Naive thymus-derived CD8-positive, alpha-beta T cell (primary cell): Measurements from ENCODE around the gene MRPL1. TPM values are rescaled to one million over a fixed set of nuclear protein-coding genes. Genes with fewer than 3 reads are reported as not detected.
"Not testable (repeated sequence)": the region's sequence is repeated elsewhere in the genome, so short reads cannot be mapped to it uniquely, and the experiment has no call there.

Experiments
- ATAC-seq, 2 donors: fragments of 150-1000 bp; cut with Tn5 transposase in 1 of 2; sonication (Bioruptor Pico), chemical (Tn5 transposase) in 1 of 2; 1 replicate in 1 of 2; 2 replicates in 1 of 2; pipeline ENCODE4 v1.10.0; 2021; ENCODE audit warnings: mild to moderate bottlenecking in 2 of 2, moderate library complexity in 2 of 2
- POLR2A ChIA-PET: fragments of 350-600 bp; sonication (Branson Sonifier 250); formaldehyde crosslinking; loops from one replicate; lab custom pipeline; 2021; ENCODE audit warnings: antibody characterized with exemption; lab: Charles Lee
- DNase-seq, 10 donors: peaks; one replicate each; pipeline versions ENCODE4 v3.0.0 to v3.0.0-alpha.2; 2020 to 2022
- H3K27ac Mint-ChIP-seq, 10 donors: one replicate each; pipeline ENCODE4 v1.8.0; 2020 to 2022; ENCODE audit warnings: mild to moderate bottlenecking in 10 of 10, mixed read lengths in 10 of 10, moderate library complexity in 4 of 10, inconsistent platforms in 1 of 10
- H3K27me3 Mint-ChIP-seq, 5 donors: one replicate each; pipeline ENCODE4 v1.8.0; 2021 to 2022; ENCODE audit warnings: mixed read lengths in 5 of 5
- H3K36me3 Mint-ChIP-seq, 3 donors: one replicate each; pipeline ENCODE4 v1.8.0; 2020 to 2022; ENCODE audit warnings: mixed read lengths in 3 of 3, mild to moderate bottlenecking in 2 of 3, inconsistent platforms in 1 of 3
- H3K4me1 Mint-ChIP-seq, 4 donors: one replicate each; pipeline ENCODE4 v1.8.0; 2021 to 2022; ENCODE audit warnings: mixed read lengths in 4 of 4
- H3K4me3 Mint-ChIP-seq, 10 donors: one replicate each; pipeline ENCODE4 v1.8.0; 2020 to 2022; ENCODE audit warnings: mild to moderate bottlenecking in 10 of 10, mixed read lengths in 10 of 10, moderate library complexity in 6 of 10, inconsistent platforms in 1 of 10
- H3K9me3 Mint-ChIP-seq, 9 donors: one replicate each; pipeline ENCODE4 v1.8.0; 2020 to 2022; ENCODE audit warnings: mixed read lengths in 9 of 9, mild to moderate bottlenecking in 3 of 9, inconsistent platforms in 1 of 9, moderate library complexity in 1 of 9
- polyA plus RNA-seq, 3 donors: library from polyadenylated mRNA; unstranded; fragments of 300-500 nt; fragmentation: Illumina TruSeq; gene quantifications; one replicate each; pipeline ENCODE4 v1.2.3, GENCODE V29; 2021
- total RNA-seq, 8 experiments: library from RNA in 2 of 8; stranded (reverse) in 2 of 8; gene quantifications; one replicate each; pipeline ENCODE4 v1.2.3 and lab custom pipeline; 2021 to 2026

Gene MRPL1
- total and polyA plus RNA-seq, 5 experiments from 2014 or later: 27.0 to 37.9 (median 35.6) TPM

DNA sequence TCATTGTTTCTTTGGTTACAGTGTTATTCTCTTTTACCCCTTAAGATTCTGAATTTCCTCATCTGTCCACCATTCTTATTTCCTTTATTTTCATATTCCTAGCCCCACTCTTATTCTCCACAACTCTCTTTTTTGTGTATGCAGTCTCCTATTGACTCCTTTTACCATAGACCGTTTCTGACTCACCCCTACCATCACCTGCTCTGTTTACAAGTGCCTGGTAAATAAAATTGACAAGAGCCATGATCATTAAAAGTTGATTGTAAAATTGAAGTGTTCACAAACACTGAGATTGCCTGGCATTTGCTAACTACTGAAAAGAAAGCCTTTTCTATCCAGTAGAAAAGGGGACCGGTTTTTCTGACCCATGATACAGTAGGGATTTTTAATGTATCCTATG lies 54.4 kb downstream of the MRPL1 start:
- Mint-ChIP-seq H3K27me3 (no peaks in the 10 kb centered on the region), H3K36me3 (peaks cover 22 to 56% (median 38%) of the 10 kb centered on the region in 3 donors), H3K4me1 (peaks cover 8 to 43% (median 24%) of the 10 kb centered on the region in 4 donors), H3K27ac (peak overlapping the region in 3 of 10 donors; percentile 2 to 34 (median 16)), H3K4me3 (no peak overlapping the region), H3K9me3 (peaks cover 0 to 3% (median 0%) of the 10 kb centered on the region in 9 donors)
- DNase-seq (no peak), ATAC-seq (no peak)
- POLR2A ChIA-PET: no interaction called here

DNA sequence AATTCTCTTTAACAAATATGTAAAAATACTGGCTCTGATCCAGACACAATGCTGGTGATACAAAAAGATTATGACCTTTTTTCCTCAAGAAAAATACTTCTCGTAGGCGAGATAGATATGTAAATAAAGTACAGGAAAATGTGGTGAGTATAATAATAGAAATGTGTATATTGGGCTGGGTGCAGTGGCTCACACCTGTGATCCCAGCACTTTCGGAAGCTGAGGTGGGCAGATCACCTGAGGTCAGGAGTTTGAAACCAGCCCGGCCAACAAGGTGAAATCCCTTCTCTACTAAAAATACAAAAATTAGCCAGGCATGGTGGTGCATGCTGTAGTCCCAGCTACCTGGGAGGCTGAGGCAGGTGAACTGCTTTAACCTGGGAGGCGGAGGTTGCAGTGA lies 55.0 kb downstream of the MRPL1 start:
- H3K36me3 Mint-ChIP-seq: peaks cover 22 to 56% (median 37%) of the 10 kb centered on the region in 3 donors
- H3K27me3 Mint-ChIP-seq: no peaks in the 10 kb centered on the region
- H3K27ac Mint-ChIP-seq: peak overlapping the region in 2 of 10 donors; percentile 0 to 34
- POLR2A ChIA-PET: no interaction called here
- peaks cover 0 to 6% (median 1%) of the 10 kb centered on the region in 9 donors for H3K9me3 Mint-ChIP-seq
- H3K4me3 Mint-ChIP-seq: no peak overlapping the region
- ATAC-seq (no peak), DNase-seq (no peak)
- H3K4me1 Mint-ChIP-seq: peaks cover 9 to 43% (median 23%) of the 10 kb centered on the region in 4 donors

DNA sequence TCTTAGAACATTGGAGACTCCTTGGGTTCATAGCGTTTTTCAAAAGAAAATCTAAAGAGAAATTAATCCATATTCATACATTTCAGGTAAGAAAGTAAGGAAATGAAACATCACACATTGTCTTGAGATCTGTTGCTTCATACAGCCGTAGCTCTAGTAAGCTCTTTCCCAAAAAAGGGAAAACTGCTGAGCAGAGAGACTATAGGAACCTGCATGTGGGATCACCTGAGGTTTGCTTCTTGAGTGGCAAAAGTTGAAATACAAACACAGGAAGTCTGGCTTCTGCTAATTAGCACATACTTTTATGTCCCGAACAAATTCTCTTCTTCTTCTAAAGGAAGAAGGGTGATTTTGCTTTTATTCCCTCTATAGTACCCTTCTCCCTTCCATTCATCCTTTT lies 57.7 kb downstream of the MRPL1 start:
- Mint-ChIP-seq H3K4me1 (peaks cover 9 to 30% (median 20%) of the 10 kb centered on the region in 4 donors), H3K36me3 (peaks cover 23 to 55% (median 42%) of the 10 kb centered on the region in 3 donors), H3K27me3 (no peaks in the 10 kb centered on the region), H3K4me3 (no peak overlapping the region), H3K9me3 (peaks cover 0 to 15% (median 7%) of the 10 kb centered on the region in 9 donors), H3K27ac (peak overlapping the region in 4 of 10 donors; percentile 27 to 75 (median 50))
- POLR2A ChIA-PET: no interaction called here
- no peak for DNase-seq
- no peak for ATAC-seq

DNA sequence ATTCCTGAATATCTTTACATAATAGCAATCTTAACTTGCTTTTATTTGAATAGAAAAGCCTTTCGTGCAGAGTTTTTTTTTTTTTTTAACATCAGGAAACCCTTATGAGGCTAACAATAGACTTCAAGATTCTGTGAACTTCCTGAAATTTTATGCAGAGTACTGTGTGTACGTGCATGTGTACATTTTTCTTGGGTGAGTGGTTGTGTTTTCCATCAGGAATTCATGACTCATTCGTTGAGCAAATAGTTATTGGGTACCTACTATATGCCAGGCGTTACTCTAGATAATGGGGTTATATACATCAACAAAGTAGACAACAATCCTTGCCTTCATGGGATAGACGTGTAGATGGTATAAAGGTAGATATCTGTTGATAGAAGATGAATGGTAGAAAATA lies 59.1 kb downstream of the MRPL1 start:
- Mint-ChIP-seq H3K27me3 (no peaks in the 10 kb centered on the region), H3K27ac (no peak overlapping the region), H3K4me1 (peaks cover 9 to 27% (median 19%) of the 10 kb centered on the region in 4 donors), H3K9me3 (peaks cover 0 to 25% (median 9%) of the 10 kb centered on the region in 9 donors), H3K36me3 (peaks cover 23 to 60% (median 49%) of the 10 kb centered on the region in 3 donors), H3K4me3 (no peak overlapping the region)
- ATAC-seq (no peak), DNase-seq (no peak)
- POLR2A ChIA-PET: no interaction called here

DNA sequence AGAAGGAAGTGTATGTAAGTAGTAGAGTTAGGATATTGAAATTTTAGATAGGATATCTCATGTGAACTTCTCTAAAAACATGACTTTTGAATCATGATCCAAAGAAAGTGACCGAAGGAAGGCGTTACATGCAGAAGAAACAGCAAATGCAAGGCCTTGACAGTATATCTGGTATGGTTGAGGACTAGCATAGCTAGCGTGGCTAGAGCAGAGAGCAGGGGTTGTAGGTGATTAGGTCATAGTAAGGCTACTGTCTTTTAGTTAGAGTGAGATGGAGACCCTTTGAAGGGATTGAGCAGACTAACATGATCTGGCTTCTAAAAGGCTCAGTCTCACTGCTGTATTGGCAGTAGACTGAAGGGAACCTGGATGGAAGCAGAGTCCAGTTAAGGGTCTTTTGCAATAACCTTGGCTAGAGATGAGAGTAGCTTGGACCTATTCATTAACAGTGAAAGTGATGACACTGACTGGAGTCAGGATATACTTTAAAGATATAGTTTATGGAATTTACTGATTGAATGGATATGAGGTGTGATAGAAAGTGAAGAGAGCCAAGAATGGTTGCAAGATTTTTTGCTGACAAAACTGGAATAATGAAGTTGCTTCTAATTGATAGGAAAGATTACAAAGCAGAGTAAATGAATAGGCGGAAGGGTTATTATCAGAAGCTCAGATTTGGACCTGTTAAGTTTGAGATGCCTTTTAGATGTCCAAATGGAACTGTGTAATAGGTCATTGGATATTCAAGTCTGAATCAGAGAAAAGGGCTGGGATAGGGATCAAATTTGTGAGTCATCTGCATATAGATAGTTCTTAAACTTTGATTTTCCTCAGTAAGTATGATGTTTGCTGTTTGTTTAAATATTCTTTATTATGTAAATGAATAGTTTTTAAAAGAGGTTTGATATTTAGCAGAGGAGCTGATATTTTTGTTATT lies 59.8 kb downstream of the MRPL1 start:
- ATAC-seq: no peak
- Mint-ChIP-seq H3K36me3 (peaks cover 23 to 60% (median 52%) of the 10 kb centered on the region in 3 donors), H3K9me3 (peaks cover 0 to 25% (median 9%) of the 10 kb centered on the region in 9 donors), H3K27me3 (no peaks in the 10 kb centered on the region), H3K4me1 (peaks cover 8 to 21% (median 17%) of the 10 kb centered on the region in 4 donors), H3K27ac (peak overlapping the region in 1 of 10 donors; percentile 27), H3K4me3 (no peak overlapping the region)
- POLR2A ChIA-PET: no interaction called here
- DNase-seq: no peak

DNA sequence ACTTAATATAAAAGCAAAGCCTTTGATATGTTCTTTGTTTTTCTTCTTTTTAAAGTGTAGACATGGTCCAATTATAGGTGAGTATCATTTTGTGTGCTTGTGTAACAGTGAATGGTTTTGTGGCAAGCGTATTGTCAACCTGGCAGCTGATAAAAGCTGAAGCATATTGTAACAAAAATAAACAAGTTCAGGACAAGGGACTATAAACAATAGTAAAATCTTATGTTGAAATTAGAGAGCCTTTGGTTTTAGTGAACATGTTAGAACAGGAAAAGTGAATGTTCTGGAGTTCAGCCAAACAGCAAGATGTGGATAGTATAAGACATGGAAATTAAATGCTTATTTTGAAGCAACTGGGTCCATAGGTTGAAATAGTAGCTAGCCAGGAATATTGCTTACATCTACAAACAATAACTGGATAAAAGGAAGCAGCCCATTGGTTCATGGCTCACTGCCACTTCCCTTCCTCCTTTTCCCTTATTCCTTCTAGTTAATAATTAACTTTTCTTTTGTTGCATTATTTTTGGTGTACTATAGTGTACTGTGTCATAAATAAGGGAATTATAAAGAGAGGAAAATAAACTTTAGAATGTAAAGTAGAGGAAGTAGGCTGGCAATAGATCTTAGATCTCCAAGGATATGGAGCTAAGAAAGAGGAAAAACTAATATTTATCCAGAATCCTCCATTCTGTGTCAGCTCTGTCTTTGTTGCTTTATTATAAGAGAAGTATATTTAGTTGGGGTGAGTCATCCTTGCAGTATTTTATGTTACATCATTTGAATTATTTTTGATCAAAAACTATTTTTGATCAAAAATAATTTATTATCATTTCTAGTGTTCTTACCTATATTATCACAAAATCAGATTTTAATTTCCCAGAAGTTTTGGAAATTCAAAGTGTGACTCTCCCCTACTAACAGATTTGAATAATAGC lies 65.6 kb downstream of the MRPL1 start:
- peaks cover 14 to 60% (median 50%) of the 10 kb centered on the region in 3 donors for H3K36me3 Mint-ChIP-seq
- DNase-seq: no peak
- H3K4me1 Mint-ChIP-seq: peaks cover 0 to 2% (median 0%) of the 10 kb centered on the region in 4 donors
- POLR2A ChIA-PET: no interaction called here
- peaks cover 0 to 21% (median 7%) of the 10 kb centered on the region in 9 donors for H3K9me3 Mint-ChIP-seq
- H3K27me3 Mint-ChIP-seq: no peaks in the 10 kb centered on the region
- no peak overlapping the region for H3K27ac Mint-ChIP-seq
- ATAC-seq: no peak
- H3K4me3 Mint-ChIP-seq: no peak overlapping the region

DNA sequence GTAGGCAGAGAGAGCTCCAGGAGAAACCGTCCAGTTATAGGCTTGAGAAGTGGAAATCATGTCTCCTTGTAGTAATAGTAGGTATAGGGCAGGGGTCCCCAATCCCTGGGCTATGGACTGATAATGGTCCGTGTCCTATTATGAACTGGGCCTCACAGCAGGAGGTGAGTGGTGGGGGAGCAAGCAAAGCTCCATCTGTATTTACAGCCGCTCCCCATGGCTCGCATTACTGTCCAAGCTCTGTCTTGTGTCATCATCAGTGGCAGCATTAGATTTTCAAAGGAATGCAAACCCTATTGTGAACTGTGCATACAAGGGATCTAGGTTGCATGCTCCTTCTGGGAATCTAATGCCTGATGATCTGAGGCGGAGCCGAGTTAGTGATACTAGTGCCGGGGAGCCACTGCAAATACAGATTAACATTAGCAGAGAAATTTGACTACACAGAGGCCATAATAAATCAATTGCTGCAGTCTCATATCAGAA lies 67.6 kb downstream of the MRPL1 start:
- no peak for ATAC-seq
- H3K36me3 Mint-ChIP-seq: peaks cover 17 to 56% (median 44%) of the 10 kb centered on the region in 3 donors
- DNase-seq: no peak
- H3K9me3 Mint-ChIP-seq: peaks cover 0 to 12% (median 0%) of the 10 kb centered on the region in 9 donors
- no peak overlapping the region for H3K4me3 Mint-ChIP-seq
- H3K4me1 Mint-ChIP-seq: peaks cover 0 to 4% (median 0%) of the 10 kb centered on the region in 4 donors
- H3K27me3 Mint-ChIP-seq: no peaks in the 10 kb centered on the region
- POLR2A ChIA-PET: no interaction called here
- peak overlapping the region in 2 of 10 donors; percentile 31 to 77 for H3K27ac Mint-ChIP-seq

DNA sequence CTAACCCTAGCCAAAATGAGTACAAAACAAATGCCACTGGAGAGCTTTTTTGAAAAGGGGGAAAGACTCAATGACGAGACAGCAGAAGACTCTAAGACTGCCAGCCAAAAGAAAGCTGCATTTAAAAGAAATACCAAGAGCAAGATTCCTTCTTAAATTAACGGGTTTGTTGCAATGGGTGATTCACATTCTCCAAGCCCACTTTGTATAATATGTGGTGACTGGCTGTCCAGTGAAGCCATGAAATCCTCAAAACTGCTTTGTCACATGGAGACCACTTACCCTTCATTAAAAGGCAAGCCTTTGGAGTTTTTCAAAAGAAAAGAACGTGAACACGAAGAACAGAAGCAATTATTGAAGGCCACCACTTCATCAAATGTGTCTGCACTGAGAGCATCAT lies 68.2 kb downstream of the MRPL1 start:
- peak overlapping the region in 1 of 10 donors; percentile 69 for H3K27ac Mint-ChIP-seq

DNA sequence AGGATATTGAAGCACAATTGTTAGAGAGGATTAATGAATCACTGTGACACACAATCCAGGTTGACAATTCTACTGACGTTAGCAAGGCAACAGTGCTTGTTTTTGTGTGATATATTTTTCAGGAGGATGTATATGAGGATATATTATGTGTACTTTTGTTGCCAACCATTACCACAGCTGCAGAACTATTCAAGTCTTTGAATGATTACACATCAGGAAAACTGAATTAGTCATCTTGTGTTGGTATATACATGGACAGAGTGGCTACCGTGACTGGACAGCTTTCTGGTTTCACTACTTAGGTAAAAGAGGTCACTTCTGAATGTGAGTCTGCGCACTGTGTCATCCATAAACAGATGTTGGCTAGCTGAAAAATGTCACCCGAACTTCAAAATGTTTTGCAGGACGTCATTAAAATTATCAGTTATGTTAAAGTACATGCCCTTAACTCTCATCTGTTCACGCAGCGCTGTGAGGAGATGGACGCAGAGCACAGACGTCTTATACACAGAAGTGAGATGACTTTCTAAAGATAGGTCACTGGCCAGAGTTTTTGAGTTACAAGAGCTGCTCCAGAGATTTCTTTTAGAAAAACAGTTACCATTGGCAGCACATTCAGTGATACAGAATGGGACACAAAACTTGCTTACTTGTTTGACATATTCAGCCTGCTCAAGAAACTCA lies 69.0 kb downstream of the MRPL1 start:
- Mint-ChIP-seq H3K4me1 (peaks cover 0 to 4% (median 0%) of the 10 kb centered on the region in 4 donors), H3K4me3 (no peak overlapping the region), H3K36me3 (peaks cover 17 to 52% (median 38%) of the 10 kb centered on the region in 3 donors), H3K27ac (no peak overlapping the region), H3K27me3 (no peaks in the 10 kb centered on the region), H3K9me3 (peaks cover 0 to 3% (median 0%) of the 10 kb centered on the region in 9 donors)
- POLR2A ChIA-PET: no interaction called here
- no peak for DNase-seq
- ATAC-seq: no peak

More for the DNA sequence above, 68.2 kb downstream of the MRPL1 start:
- POLR2A ChIA-PET: no interaction called here
- Mint-ChIP-seq H3K9me3 (peaks cover 0 to 9% (median 0%) of the 10 kb centered on the region in 9 donors), H3K27me3 (no peaks in the 10 kb centered on the region), H3K36me3 (peaks cover 17 to 54% (median 40%) of the 10 kb centered on the region in 3 donors), H3K4me1 (peaks cover 0 to 4% (median 0%) of the 10 kb centered on the region in 4 donors), H3K4me3 (no peak overlapping the region)
- DNase-seq (no peak), ATAC-seq (no peak)

DNA sequence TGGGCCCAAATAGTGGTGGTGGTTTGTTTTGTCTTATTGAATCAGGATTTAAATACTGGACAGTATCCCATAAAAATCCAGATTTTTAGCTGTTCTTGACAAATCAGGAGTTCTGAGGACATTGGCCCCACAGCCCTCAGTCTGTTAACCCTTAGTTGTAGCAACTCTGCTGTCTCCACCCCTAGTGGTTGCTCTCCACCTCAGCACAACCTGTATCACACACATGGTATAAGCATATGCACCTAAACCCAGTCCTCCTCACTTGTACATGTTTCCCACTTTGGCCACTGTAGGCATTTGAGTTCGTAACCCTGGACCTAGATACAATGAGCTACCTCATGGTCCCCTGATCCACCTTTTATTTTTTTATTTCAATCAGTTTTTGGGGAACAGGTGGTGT lies 75.9 kb downstream of the MRPL1 start:
- Mint-ChIP-seq H3K9me3 (peaks cover 4 to 37% (median 13%) of the 10 kb centered on the region in 9 donors), H3K27me3 (no peaks in the 10 kb centered on the region), H3K36me3 (peaks cover 50 to 79% (median 76%) of the 10 kb centered on the region in 3 donors), H3K4me1 (peaks cover 7 to 27% (median 11%) of the 10 kb centered on the region in 4 donors), H3K4me3 (no peak overlapping the region), H3K27ac (peak overlapping the region in 1 of 10 donors; percentile 36)
- DNase-seq: no peak
- ATAC-seq: no peak
- POLR2A ChIA-PET: no interaction called here

DNA sequence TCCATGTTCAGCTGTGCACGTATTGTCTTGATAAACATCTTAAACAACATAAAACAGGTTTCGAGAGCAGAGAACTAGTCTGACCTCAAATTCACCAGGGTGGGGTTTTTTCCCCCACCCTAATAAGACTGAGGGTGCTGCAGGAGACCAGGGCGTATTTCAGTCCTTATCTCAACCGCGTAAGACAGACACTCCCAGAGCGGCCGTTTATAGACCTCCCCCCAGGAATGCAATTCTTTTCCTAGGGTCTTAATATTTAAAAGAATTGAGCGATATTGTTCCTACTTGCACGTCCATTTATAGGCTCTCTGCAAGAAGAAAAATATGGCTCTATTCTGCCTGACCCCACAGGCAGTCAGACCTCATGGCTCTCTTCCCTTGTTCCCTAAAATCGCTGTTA lies 83.3 kb downstream of the MRPL1 start:
- Mint-ChIP-seq H3K36me3 (peaks cover 41 to 60% (median 59%) of the 10 kb centered on the region in 3 donors), H3K9me3 (peaks cover 0 to 40% (median 17%) of the 10 kb centered on the region in 9 donors), H3K4me1 (peaks cover 5 to 15% (median 9%) of the 10 kb centered on the region in 4 donors)
- DNase-seq, H3K27me3 Mint-ChIP-seq, H3K27ac Mint-ChIP-seq, POLR2A ChIA-PET, H3K4me3 Mint-ChIP-seq, ATAC-seq: not testable (repeated sequence)
